Neural cell (in vitro differentiated cells): ENCODE data around the gene DNAAF3.

Experiments
- CTCF ChIP-seq: fragments of 450-650 bp; IDR thresholded peaks from 2 replicates; pipeline ENCODE4 v1.5.1; 2014; ENCODE audit warnings: antibody characterized with exemption, mild to moderate bottlenecking, moderate library complexity; ENCODE audit not compliant: poor library complexity, severe bottlenecking
- EZH2 ChIP-seq: fragments of 200-600, 300-800 bp; shearing (Covaris generic), sonication (generic); IDR thresholded peaks from 2 replicates; pipeline ENCODE4 v1.6.1; 2014; ENCODE audit warnings: antibody characterized with exemption, low read length, borderline replicate concordance, mild to moderate bottlenecking; ENCODE audit not compliant: insufficient read depth, poor library complexity, severe bottlenecking
- TAF1 ChIP-seq: IDR thresholded peaks from 2 replicates; pipeline ENCODE4 v1.6.1; 2012; ENCODE audit warnings: low read depth

- TF ChIP-seq CTCF (no peak), TAF1 (no peak), EZH2 (no peak)
Measured at GRCh38 chr19:55171440-55171839, 5.0 kb upstream of the DNAAF3 start.
